ENCODE results near the gene JAK2. TPM values are rescaled to one million over a fixed set of nuclear protein-coding genes. Genes with fewer than 3 reads are reported as not detected.

The JAK2 gene
- total and polyA plus RNA-seq, 10 of the 15 experiments (the other 5 are each of a cell fraction or from before 2014, with no cell fraction given), result 4.1 to 22.9 (median 13.7) TPM

DNA sequence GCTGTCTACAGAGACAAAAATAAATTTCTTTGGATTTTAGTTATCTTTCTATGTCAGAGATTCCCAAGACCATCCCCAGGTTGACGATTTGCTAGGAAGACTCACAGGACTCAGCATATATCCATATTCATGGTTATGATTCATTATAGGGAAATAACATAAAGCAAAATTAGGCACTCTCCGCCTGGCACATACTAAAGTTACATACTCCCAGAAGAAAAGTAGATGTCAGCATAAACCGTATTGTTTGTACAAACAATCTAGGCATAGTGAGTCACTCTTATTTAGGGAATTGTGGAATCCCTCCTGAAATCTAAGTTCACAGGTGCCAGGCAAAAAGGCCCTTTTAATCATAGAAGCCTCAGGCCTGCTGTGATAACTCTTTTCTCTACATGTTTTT is 137.4 kb downstream of the JAK2 start:
- DNase-seq (ENCODE audit: low read depth, low spot score) (no peak), FAIRE-seq (no peak), ATAC-seq (no peak)
- no peak overlapping the region for H3K4me3 ChIP-seq
- 96% methylated on average over 3 of the region's 3 CpGs for WGBS (ENCODE audit: insufficient coverage, insufficient replicate concordance, low lambda C conversion rate, missing lambda C conversion rate)
- BruUV-seq (replicated peaks), result no TSS peak
- ChIA-PET CTCF (no interaction called here), POLR2A (no interaction called here), RAD21 (ENCODE audit: unreplicated experiment) (no interaction called here), SMC1A (ENCODE audit: uncharacterized antibody, unreplicated experiment) (no interaction called here)
- H3K79me2 ChIP-seq (ENCODE audit: control insufficient read depth, insufficient read depth, low read length), result no peaks in the 10 kb centered on the region
- no peak overlapping the region for H3K9ac ChIP-seq (ENCODE audit: control insufficient read depth, insufficient read depth, low read length)
- H3K36me3 ChIP-seq (ENCODE audit: control insufficient read depth in 2 of 2, insufficient read depth in 2 of 2, low read length in 1 of 2), result peaks cover 0 to 4% of the 10 kb centered on the region in 2 experiments; a peak in 2 of 4 replicates
- H2AFZ ChIP-seq (ENCODE audit: control insufficient read depth, low read depth, low read length), result no peak overlapping the region
- intact Hi-C loops (cut with micrococcal nuclease; ENCODE audit: unreplicated experiment) (no loop called here), in situ Hi-C loops (cut with MboI) (no loop called here)
- H3K27ac ChIP-seq (ENCODE audit: control insufficient read depth, insufficient read depth), result no peak overlapping the region
- no peaks in the 10 kb centered on the region for H3K9me3 ChIP-seq (replicated peaks; ENCODE audit: control insufficient read depth, insufficient read depth, low read length)
- no peaks in the 10 kb centered on the region for H3K4me1 ChIP-seq (ENCODE audit: control insufficient read depth, insufficient read depth, low read length)
- H3K4me2 ChIP-seq (ENCODE audit: control insufficient read depth, insufficient read depth), result no peak overlapping the region
- no peaks in the 10 kb centered on the region for H4K20me1 ChIP-seq (ENCODE audit: control insufficient read depth, insufficient read depth)
- TF ChIP-seq, protein P1, sequence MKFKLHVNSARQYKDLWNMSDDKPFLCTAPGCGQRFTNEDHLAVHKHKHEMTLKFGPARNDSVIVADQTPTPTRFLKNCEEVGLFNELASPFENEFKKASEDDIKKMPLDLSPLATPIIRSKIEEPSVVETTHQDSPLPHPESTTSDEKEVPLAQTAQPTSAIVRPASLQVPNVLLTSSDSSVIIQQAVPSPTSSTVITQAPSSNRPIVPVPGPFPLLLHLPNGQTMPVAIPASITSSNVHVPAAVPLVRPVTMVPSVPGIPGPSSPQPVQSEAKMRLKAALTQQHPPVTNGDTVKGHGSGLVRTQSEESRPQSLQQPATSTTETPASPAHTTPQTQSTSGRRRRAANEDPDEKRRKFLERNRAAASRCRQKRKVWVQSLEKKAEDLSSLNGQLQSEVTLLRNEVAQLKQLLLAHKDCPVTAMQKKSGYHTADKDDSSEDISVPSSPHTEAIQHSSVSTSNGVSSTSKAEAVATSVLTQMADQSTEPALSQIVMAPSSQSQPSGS (IDR thresholded peaks at IDR 0.05; ENCODE audit: low read length), result no peak
- TF ChIP-seq ESRRA (IDR thresholded peaks at IDR 0.05; ENCODE audit: low read length), result no peak
- no peak for TF ChIP-seq STAT1 (conservative IDR thresholded peaks at IDR 0.05)
- H3K27me3 ChIP-seq (replicated peaks in 1 of 2; ENCODE audit: control insufficient read depth in 2 of 2, insufficient read depth in 2 of 2, low read length in 1 of 2), result no peaks in the 10 kb centered on the region

DNA sequence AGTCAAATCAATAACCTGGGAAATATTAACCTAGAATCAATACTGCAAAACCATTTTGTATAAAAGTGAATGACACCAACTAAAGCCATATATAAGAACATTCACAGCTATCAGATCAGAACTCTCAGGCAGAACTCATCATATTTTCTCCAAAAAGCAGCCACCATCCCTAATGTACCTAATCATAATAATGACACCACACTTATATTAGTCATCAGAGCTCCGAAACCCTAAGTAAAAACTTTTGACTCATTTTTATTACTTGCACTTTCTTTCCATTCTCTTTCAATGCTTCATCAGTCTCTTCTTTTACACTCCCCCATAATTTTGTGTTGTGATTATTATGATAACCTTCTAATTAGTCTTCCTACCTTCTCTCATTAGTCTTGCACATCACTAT is 155.1 kb downstream of the JAK2 start:
- Histone ChIP-seq H2AFZ (ENCODE audit: control insufficient read depth, low read depth, low read length) (no peak overlapping the region), H3K9ac (ENCODE audit: control insufficient read depth, insufficient read depth, low read length) (no peak overlapping the region), H3K27me3 (replicated peaks in 1 of 2; ENCODE audit: control insufficient read depth in 2 of 2, insufficient read depth in 2 of 2, low read length in 1 of 2) (no peaks in the 10 kb centered on the region), H3K4me1 (ENCODE audit: control insufficient read depth, insufficient read depth, low read length) (no peaks in the 10 kb centered on the region), H3K36me3 (ENCODE audit: control insufficient read depth in 2 of 2, insufficient read depth in 2 of 2, low read length in 1 of 2) (no peaks in the 10 kb centered on the region), H3K9me3 (replicated peaks; ENCODE audit: control insufficient read depth, insufficient read depth, low read length) (no peaks in the 10 kb centered on the region; the same call in 2 of the 3 replicates), H4K20me1 (ENCODE audit: control insufficient read depth, insufficient read depth) (no peaks in the 10 kb centered on the region), H3K4me2 (ENCODE audit: control insufficient read depth, insufficient read depth) (no peak overlapping the region), H3K79me2 (ENCODE audit: control insufficient read depth, insufficient read depth, low read length) (no peaks in the 10 kb centered on the region), H3K27ac (ENCODE audit: control insufficient read depth, insufficient read depth) (no peak overlapping the region), H3K4me3 (no peak overlapping the region)
- ChIA-PET CTCF (interaction anchor here (1.5 to 1.7 kb wide), 2 partner anchors 378 to 381 kb away, joined by 4 to 5 read pairs; no protein-coding TSS in a partner anchor), RAD21 (ENCODE audit: unreplicated experiment) (interaction anchor here (1.7 kb wide), 1 partner anchor 194 kb away, joined by 3 read pairs; no protein-coding TSS in a partner anchor), POLR2A (no interaction called here), SMC1A (ENCODE audit: uncharacterized antibody, unreplicated experiment) (interaction anchor here (0.8 to 1.3 kb wide), 4 partner anchors 9 to 83 kb away, joined by 3 to 5 read pairs (median 3); no protein-coding TSS in a partner anchor)
- WGBS (ENCODE audit: insufficient coverage, insufficient replicate concordance, low lambda C conversion rate, missing lambda C conversion rate), result 100% methylated on average over 1 of the region's 1 CpG
- FAIRE-seq (no peak), ATAC-seq (peak; percentile 74), DNase-seq (ENCODE audit: low read depth, low spot score) (no peak)
- in situ Hi-C loops (cut with MboI), result no loop called here
- no TSS peak for BruUV-seq (replicated peaks)
- intact Hi-C loops (cut with micrococcal nuclease; ENCODE audit: unreplicated experiment), result no loop called here
- no peak for TF ChIP-seq SRF (IDR thresholded peaks at IDR 0.05; ENCODE audit: low read depth in 2 of 2, low read length in 2 of 2)
- TF ChIP-seq JUND (IDR thresholded peaks at IDR 0.05; ENCODE audit: low read depth, low read length), result no peak
- TF ChIP-seq, protein P2, sequence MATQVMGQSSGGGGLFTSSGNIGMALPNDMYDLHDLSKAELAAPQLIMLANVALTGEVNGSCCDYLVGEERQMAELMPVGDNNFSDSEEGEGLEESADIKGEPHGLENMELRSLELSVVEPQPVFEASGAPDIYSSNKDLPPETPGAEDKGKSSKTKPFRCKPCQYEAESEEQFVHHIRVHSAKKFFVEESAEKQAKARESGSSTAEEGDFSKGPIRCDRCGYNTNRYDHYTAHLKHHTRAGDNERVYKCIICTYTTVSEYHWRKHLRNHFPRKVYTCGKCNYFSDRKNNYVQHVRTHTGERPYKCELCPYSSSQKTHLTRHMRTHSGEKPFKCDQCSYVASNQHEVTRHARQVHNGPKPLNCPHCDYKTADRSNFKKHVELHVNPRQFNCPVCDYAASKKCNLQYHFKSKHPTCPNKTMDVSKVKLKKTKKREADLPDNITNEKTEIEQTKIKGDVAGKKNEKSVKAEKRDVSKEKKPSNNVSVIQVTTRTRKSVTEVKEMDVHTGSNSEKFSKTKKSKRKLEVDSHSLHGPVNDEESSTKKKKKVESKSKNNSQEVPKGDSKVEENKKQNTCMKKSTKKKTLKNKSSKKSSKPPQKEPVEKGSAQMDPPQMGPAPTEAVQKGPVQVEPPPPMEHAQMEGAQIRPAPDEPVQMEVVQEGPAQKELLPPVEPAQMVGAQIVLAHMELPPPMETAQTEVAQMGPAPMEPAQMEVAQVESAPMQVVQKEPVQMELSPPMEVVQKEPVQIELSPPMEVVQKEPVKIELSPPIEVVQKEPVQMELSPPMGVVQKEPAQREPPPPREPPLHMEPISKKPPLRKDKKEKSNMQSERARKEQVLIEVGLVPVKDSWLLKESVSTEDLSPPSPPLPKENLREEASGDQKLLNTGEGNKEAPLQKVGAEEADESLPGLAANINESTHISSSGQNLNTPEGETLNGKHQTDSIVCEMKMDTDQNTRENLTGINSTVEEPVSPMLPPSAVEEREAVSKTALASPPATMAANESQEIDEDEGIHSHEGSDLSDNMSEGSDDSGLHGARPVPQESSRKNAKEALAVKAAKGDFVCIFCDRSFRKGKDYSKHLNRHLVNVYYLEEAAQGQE (IDR thresholded peaks at IDR 0.05; ENCODE audit: low read depth, low read length), result no peak
- no peak for TF ChIP-seq ZNF622 (IDR thresholded peaks at IDR 0.05)
- TF ChIP-seq, protein P3, sequence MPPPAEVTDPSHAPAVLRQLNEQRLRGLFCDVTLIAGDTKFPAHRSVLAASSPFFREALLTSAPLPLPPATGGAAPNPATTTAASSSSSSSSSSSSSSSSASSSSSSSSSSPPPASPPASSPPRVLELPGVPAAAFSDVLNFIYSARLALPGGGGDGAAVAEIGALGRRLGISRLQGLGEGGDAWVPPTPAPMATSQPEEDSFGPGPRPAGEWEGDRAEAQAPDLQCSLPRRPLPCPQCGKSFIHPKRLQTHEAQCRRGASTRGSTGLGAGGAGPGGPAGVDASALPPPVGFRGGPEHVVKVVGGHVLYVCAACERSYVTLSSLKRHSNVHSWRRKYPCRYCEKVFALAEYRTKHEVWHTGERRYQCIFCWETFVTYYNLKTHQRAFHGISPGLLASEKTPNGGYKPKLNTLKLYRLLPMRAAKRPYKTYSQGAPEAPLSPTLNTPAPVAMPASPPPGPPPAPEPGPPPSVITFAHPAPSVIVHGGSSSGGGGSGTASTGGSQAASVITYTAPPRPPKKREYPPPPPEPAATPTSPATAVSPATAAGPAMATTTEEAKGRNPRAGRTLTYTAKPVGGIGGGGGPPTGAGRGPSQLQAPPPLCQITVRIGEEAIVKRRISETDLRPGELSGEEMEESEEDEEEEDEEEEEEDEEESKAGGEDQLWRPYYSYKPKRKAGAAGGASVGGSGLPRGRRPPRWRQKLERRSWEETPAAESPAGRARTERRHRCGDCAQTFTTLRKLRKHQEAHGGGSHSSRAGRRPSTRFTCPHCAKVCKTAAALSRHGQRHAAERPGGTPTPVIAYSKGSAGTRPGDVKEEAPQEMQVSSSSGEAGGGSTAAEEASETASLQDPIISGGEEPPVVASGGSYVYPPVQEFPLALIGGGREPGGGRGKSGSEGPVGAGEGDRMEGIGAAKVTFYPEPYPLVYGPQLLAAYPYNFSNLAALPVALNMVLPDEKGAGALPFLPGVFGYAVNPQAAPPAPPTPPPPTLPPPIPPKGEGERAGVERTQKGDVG (CRISPR knock-in tag; IDR thresholded peaks at IDR 0.05), result no peak
- TF ChIP-seq ZNF274 (IDR thresholded peaks at IDR 0.05; ENCODE audit: insufficient read depth, insufficient read length), result no peak
- TF ChIP-seq RBBP5 (conservative IDR thresholded peaks at IDR 0.05), result no peak
